Fibroblast of mammary gland (primary cell): ENCODE data around the gene CERS6.
A peak's percentile ranks its signal among the peaks of the same experiment; 100 is the strongest.

Source experiments
- DNase-seq: peaks from one replicate; pipeline ENCODE4 v3.0.0-alpha.2; 2010; ENCODE audit warnings: low read depth
- H3K4me3 ChIP-seq: 2 replicates; pipeline ENCODE4 v1.5.1; 2011; ENCODE audit warnings: low read depth, mild to moderate bottlenecking, low read length, moderate library complexity; ENCODE audit not compliant: control insufficient read depth
- TF ChIP-seq, protein P1 (sequence below): conservative IDR thresholded peaks from 2 replicates; pipeline ENCODE4 v1.5.1; 2011; ENCODE audit warnings: low read depth, low read length, inconsistent platforms; ENCODE audit not compliant: control insufficient read depth, insufficient read depth

The CERS6 gene

DNA sequence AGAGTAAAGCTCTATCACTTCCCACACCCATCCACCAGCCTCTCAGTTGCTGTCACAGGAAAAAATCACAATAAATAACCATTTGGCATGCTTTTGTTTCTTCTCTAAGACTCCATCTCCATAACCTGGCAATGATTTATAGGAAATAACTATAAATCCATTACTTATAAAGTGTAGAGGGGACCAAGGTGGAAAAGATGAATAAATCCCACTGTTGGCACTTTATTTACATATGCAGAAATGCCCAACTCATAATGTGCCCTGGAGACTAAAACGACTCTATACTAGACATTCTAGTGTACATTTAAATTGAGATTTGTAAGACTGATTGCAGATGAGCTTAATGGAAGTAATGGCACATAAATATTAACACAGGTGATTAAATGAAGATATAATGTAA, 338.9 kb downstream of the CERS6 start:
- DNase-seq = no peak
- TF ChIP-seq, protein P1, sequence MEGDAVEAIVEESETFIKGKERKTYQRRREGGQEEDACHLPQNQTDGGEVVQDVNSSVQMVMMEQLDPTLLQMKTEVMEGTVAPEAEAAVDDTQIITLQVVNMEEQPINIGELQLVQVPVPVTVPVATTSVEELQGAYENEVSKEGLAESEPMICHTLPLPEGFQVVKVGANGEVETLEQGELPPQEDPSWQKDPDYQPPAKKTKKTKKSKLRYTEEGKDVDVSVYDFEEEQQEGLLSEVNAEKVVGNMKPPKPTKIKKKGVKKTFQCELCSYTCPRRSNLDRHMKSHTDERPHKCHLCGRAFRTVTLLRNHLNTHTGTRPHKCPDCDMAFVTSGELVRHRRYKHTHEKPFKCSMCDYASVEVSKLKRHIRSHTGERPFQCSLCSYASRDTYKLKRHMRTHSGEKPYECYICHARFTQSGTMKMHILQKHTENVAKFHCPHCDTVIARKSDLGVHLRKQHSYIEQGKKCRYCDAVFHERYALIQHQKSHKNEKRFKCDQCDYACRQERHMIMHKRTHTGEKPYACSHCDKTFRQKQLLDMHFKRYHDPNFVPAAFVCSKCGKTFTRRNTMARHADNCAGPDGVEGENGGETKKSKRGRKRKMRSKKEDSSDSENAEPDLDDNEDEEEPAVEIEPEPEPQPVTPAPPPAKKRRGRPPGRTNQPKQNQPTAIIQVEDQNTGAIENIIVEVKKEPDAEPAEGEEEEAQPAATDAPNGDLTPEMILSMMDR = no peak
- H3K4me3 ChIP-seq = no peak overlapping the region

DNA sequence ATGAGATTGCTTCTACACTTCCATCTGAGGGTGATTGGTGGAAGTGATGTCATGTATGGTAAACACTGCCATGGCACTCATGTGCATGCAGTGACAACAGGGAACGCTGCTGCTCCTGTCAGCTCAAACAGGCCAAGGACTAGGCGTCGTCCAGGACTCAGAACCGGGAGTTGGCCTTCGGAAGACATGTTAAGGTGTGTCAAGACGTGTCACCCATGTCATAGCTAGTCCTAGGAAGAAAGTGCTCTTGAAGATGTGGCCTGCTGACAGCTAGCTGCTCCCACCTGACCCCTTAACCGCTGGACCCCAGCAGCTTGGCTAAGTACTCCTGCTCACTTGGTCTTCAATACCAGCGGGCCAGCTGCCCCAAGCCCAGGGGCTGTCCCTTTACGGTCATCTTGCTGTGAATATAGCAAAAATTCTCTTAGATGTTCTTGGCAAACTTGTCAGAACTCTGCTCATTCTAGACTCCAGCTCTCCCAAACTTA, 340.1 kb downstream of the CERS6 start:
- H3K4me3 ChIP-seq = no peak overlapping the region
- TF ChIP-seq, protein P1 = no peak

DNA sequence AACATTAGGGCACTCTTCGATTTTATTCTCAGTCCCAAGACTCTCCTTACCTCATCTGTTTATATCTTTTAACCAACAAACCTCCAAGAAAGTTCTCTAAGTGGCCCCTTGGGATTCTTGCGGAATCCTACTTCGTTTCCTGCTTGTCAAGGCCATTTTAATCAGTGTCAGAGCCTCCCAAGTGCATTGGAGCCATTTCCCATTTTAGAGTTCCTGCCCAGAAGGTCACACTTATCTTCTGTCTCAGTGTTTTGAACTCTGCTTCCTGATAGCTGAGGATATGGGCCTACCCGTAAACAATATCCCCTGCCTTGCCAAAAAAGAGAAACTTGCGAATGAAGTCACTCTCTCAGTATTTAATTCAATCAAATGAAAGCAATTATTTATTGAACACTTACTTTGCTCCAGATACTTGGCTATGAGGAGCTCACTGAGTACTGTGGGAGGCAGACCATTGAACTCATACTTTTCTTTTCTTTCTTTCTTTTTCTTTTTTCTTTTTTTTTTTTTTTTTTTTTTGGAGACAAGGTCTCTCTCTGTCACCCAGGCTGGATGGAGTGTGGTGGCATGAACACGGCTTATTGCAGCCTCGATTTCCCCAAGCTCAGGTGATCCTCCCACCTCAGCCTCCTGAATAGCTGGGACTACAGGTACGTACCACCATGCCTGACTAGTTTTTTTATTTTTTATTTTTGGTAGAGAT, 340.7 kb downstream of the CERS6 start:
- TF ChIP-seq, protein P1 = no peak
- no peak overlapping the region for H3K4me3 ChIP-seq
- DNase-seq = peak; percentile 50

More for the DNA sequence above, 340.1 kb downstream of the CERS6 start:
- no peak for DNase-seq

DNA sequence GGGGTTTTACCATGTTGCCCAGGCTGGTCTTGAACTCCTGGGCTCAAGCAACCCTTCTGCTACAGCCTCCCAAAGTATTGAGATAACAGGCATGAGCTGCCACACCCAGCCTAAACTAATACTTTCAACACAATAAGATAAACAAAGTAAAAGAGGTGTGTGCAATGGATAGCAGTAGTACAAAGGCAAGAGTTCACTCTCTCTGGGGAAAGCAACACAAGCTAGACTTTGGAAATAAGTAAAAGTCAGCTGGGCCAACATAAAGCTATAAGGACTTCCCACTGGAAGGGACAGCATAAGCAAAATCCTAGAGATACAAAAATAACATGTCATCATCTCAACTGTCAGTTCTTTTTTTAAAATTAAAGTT, 341.2 kb downstream of the CERS6 start:
- no peak for DNase-seq
- TF ChIP-seq, protein P1 = no peak
- no peak overlapping the region for H3K4me3 ChIP-seq

DNA sequence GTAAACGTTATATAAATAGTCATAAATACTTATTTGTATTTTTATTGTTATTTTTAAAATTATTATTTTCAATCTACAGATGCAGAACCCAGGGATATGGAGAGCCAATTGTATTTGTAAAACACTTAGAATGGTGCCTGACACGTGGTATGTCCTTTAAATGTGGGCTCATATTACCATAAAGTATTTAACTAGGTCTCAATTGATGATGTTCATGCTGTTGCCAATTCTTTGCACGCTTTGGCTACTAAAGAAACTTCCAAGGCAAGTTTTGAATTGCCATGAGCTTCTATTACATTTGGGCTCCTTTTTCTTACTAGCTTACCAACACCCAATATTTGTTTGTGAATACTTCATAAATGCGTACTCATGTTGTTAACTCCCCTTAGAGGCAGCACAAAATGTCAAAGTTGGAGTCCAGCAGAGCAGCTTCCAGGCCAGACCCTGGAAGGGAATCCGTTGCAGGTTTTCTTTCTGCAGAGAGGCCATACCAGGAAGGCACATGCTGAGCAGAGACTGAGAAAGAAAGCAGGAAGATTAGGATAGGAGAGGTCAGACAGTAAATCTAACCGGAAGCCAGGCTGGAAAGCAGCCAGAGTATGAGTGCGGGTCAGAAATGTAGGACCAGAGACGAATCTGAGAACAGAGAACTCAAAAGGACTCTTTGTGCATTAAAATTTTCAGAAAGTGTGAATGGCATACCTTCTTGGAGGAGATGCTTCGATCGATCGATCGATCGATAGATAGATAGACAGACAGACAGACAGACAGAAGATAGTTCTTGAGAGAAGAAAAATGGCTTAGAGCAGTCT, 342.2 kb downstream of the CERS6 start:
- DNase-seq = no peak
- H3K4me3 ChIP-seq = no peak overlapping the region
- TF ChIP-seq, protein P1 = no peak

DNA sequence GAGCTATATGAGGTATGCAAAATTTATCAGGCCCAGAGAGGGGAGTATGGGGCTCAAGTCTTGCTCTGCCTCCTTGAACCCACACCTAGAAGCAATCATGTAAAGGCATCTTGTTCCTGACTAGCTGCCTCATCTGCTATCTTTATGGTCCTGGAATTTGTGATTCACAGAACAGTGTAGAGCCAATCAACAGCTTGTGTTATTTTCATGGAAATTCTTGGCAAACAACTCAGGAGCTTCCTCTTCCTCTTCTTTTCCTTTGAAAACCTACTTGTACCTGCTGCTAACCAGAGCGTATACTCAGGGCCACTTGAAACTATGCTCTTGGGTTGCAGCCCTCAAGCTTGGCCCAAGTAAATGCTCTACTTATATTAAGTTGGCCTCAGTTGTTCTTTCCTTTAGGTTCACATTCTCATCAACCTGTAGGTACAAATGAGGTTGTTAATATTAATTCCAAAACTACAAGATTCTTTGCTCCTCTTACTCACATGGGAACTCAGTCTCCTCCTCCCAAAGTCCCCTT, 342.9 kb downstream of the CERS6 start:
- TF ChIP-seq, protein P1 = no peak
- no peak for DNase-seq
- H3K4me3 ChIP-seq = no peak overlapping the region
